Measurements from ENCODE around the gene FMO1.

The FMO1 gene, protein sequence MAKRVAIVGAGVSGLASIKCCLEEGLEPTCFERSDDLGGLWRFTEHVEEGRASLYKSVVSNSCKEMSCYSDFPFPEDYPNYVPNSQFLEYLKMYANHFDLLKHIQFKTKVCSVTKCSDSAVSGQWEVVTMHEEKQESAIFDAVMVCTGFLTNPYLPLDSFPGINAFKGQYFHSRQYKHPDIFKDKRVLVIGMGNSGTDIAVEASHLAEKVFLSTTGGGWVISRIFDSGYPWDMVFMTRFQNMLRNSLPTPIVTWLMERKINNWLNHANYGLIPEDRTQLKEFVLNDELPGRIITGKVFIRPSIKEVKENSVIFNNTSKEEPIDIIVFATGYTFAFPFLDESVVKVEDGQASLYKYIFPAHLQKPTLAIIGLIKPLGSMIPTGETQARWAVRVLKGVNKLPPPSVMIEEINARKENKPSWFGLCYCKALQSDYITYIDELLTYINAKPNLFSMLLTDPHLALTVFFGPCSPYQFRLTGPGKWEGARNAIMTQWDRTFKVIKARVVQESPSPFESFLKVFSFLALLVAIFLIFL

DNA sequence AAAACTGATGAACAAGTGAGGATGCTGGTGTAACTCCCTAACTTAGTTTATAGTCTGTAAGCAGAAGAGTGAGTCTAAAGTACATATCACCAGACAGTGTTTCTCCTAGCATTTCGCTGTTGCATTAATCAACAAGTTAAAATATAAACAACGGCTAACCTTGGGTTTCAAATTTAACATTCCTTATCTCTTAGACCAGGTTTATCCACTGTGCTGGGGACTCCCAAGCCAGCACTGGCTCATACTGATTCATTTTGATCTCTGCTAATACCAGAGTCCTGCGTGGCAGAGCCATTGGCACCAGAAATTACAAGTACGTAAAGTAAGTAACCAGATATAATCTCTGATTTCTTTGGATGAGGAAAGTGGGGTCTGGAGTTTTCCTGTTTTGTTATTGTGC is at the start of gene FMO1:
Gene FMO1, plus strand, starts transcription at position 193 of the 400 bp plus-strand sequence. CDS start 9,594 bp downstream, outside the sequence.
- Histone ChIP-seq H3K27ac (ENCODE audit: low read length) (no peak within 1 kb of the TSS), H2AFZ (ENCODE audit: low read length) (no peak within 1 kb of the TSS), H4K20me1 (ENCODE audit: insufficient read depth, low read length) (no peaks in the 10 kb centered on the region), H3K9me2 (replicated peaks; ENCODE audit: insufficient read depth, low read length) (no peaks in the 10 kb centered on the region), H3K4me3 (ENCODE audit: low read length) (no peak within 1 kb of the TSS), H3F3A (ENCODE audit: insufficient read depth, low read length) (peaks cover 23% of the 10 kb centered on the region), H3K27me3 (replicated peaks; ENCODE audit: insufficient read depth, low read length) (no peaks in the 10 kb centered on the region), H3K4me1 (ENCODE audit: low read length) (peaks cover 18% of the 10 kb centered on the region), H3K79me2 (ENCODE audit: low read length) (no peaks in the 10 kb centered on the region), H3K4me2 (ENCODE audit: low read depth, low read length) (no peak within 1 kb of the TSS), H3K9ac (ENCODE audit: low read length) (no peak within 1 kb of the TSS), H3K9me3 (replicated peaks; ENCODE audit: insufficient read depth, low read length) (no peaks in the 10 kb centered on the region), H3K36me3 (replicated peaks; ENCODE audit: insufficient read depth, low read length) (no peaks in the 10 kb centered on the region)
- TF ChIP-seq EZH2 (optimal IDR thresholded peaks at IDR 0.05; ENCODE audit: low read depth, low read length) = no peak
- TF ChIP-seq EZH2phosphoT487 (IDR thresholded peaks at IDR 0.05; ENCODE audit: low read length) = no peak
- TF ChIP-seq, protein P1, sequence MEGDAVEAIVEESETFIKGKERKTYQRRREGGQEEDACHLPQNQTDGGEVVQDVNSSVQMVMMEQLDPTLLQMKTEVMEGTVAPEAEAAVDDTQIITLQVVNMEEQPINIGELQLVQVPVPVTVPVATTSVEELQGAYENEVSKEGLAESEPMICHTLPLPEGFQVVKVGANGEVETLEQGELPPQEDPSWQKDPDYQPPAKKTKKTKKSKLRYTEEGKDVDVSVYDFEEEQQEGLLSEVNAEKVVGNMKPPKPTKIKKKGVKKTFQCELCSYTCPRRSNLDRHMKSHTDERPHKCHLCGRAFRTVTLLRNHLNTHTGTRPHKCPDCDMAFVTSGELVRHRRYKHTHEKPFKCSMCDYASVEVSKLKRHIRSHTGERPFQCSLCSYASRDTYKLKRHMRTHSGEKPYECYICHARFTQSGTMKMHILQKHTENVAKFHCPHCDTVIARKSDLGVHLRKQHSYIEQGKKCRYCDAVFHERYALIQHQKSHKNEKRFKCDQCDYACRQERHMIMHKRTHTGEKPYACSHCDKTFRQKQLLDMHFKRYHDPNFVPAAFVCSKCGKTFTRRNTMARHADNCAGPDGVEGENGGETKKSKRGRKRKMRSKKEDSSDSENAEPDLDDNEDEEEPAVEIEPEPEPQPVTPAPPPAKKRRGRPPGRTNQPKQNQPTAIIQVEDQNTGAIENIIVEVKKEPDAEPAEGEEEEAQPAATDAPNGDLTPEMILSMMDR (IDR thresholded peaks at IDR 0.05; ENCODE audit: low read length) = no peak
- DNase-seq = no peak

DNA sequence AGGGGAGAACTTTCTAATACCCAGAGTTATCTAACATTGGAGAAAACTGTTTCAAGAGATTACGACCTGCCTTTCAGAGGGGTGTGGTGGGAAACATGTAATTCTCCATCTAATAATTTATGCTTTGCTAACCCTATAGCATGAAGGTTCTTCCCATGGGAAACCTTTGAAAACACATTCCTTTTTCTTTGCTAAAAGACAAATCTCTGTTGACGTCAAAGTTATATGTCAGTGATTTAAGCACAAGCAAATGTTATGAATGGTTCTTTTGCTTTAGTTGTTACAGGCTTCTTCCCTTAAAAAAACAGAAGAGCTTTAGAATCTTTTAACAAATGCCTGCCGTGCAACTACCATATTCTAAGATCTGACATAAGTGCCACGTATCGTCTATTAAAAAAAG is 44.0 kb upstream of the FMO1 start:
- no peaks in the 10 kb centered on the region for H3K79me2 ChIP-seq (ENCODE audit: low read length)
- TF ChIP-seq, protein P1 (IDR thresholded peaks at IDR 0.05; ENCODE audit: low read length) = no peak
- no peak for TF ChIP-seq EZH2phosphoT487 (IDR thresholded peaks at IDR 0.05; ENCODE audit: low read length)
- no peak for TF ChIP-seq EZH2 (optimal IDR thresholded peaks at IDR 0.05; ENCODE audit: low read depth, low read length)

DNA sequence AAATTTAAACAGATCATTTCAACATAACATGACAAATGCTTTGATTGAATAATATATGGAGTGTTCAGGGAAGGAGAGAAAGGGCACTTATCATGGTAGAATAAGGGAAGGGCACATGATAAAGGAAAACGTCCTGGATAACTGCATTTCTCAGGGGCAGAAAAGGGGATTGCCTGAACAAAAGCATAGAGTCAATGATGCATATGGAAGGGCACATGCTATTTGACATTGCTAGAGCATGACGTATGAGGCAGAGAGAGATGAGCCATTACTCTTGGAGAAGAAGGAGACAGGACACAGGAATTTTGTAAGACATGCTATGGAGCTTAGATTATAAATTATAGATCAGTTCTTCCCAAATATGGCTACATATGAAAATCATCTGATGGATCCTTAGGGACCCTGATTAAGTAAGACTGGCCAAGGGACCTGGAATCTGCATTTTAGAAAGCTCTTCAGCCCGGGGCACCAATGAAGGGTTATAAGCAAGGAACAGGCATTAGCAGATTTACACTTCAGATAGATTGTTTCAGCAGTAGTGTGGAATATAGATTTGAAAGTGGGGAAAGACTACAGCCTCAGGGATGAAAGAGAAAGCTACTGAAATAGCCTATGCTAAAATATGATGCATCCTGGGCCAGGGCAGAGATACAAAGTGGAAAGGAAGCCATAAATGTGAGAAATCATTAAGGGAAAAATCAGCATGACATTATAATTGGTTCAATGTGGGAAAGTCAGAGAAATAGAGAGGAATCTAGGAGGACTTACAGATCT is 41.9 kb upstream of the FMO1 start:
- Histone ChIP-seq H3K9me2 (replicated peaks; ENCODE audit: insufficient read depth, low read length) (no peaks in the 10 kb centered on the region), H3K27me3 (replicated peaks; ENCODE audit: insufficient read depth, low read length) (no peaks in the 10 kb centered on the region), H3K79me2 (ENCODE audit: low read length) (no peaks in the 10 kb centered on the region), H3K9ac (ENCODE audit: low read length) (no peak overlapping the region), H3K36me3 (replicated peaks; ENCODE audit: insufficient read depth, low read length) (no peaks in the 10 kb centered on the region), H2AFZ (ENCODE audit: low read length) (no peak overlapping the region), H3K4me1 (ENCODE audit: low read length) (no peaks in the 10 kb centered on the region), H4K20me1 (ENCODE audit: insufficient read depth, low read length) (no peaks in the 10 kb centered on the region), H3K9me3 (replicated peaks; ENCODE audit: insufficient read depth, low read length) (no peaks in the 10 kb centered on the region), H3K27ac (ENCODE audit: low read length) (no peak overlapping the region), H3K4me3 (ENCODE audit: low read length) (no peak overlapping the region), H3K4me2 (ENCODE audit: low read depth, low read length) (no peak overlapping the region), H3F3A (ENCODE audit: insufficient read depth, low read length) (no peaks in the 10 kb centered on the region)
- TF ChIP-seq, protein P1 (IDR thresholded peaks at IDR 0.05; ENCODE audit: low read length) = no peak
- no peak for TF ChIP-seq EZH2 (optimal IDR thresholded peaks at IDR 0.05; ENCODE audit: low read depth, low read length)
- no peak for TF ChIP-seq EZH2phosphoT487 (IDR thresholded peaks at IDR 0.05; ENCODE audit: low read length)
- DNase-seq = no peak

More for the DNA sequence above, 44.0 kb upstream of the FMO1 start:
- no peak for DNase-seq
- H3K9ac ChIP-seq (ENCODE audit: low read length) = no peak overlapping the region
- H3K9me2 ChIP-seq (replicated peaks; ENCODE audit: insufficient read depth, low read length) = no peaks in the 10 kb centered on the region
- H3K27ac ChIP-seq (ENCODE audit: low read length) = no peak overlapping the region
- no peaks in the 10 kb centered on the region for H3K9me3 ChIP-seq (replicated peaks; ENCODE audit: insufficient read depth, low read length)
- H3K4me3 ChIP-seq (ENCODE audit: low read length) = no peak overlapping the region
- H3K27me3 ChIP-seq (replicated peaks; ENCODE audit: insufficient read depth, low read length) = no peaks in the 10 kb centered on the region
- no peaks in the 10 kb centered on the region for H3F3A ChIP-seq (ENCODE audit: insufficient read depth, low read length)
- H3K36me3 ChIP-seq (replicated peaks; ENCODE audit: insufficient read depth, low read length) = no peaks in the 10 kb centered on the region
- H4K20me1 ChIP-seq (ENCODE audit: insufficient read depth, low read length) = no peaks in the 10 kb centered on the region
- H2AFZ ChIP-seq (ENCODE audit: low read length) = no peak overlapping the region
- no peaks in the 10 kb centered on the region for H3K4me1 ChIP-seq (ENCODE audit: low read length)
- no peak overlapping the region for H3K4me2 ChIP-seq (ENCODE audit: low read depth, low read length)

All from MM.1S (cell line).